GM10266 (cell line): Measurements from ENCODE around the gene FAM50A.
"Not testable (repeated sequence)": the region's sequence is repeated elsewhere in the genome, so short reads cannot be mapped to it uniquely, and the experiment has no call there.

Source experiments
- DNase-seq: peaks from one replicate; pipeline ENCODE4 v3.0.0; 2012; ENCODE audit errors: extremely low spot score
- TF ChIP-seq, protein P1 (sequence below): IDR thresholded peaks from 2 replicates; pipeline ENCODE4 v1.5.1; 2012; ENCODE audit warnings: mild to moderate bottlenecking, low read depth; ENCODE audit not compliant: control insufficient read depth, insufficient read depth; ENCODE audit errors: missing control alignments

Gene FAM50A

DNA sequence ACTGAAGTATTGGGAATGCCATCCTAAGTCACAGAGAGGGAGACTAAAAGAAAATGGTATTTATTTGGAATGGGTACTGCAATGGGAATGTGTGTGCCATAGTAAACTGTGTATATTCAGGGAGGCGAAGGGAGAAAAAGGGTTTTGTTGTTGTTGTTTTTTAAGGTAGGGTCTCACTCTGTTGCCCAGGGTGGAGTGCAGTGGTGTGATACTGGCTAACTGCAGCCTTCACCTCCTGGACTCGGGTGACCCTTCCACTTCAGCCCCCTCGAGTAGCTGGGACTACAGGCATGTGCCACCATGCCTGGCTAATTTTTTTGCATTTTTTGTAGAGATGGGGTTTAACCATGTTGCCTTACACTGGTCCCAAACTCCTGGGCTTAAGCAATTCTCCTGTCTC, 50.8 kb downstream of the FAM50A start:
- TF ChIP-seq, protein P1, sequence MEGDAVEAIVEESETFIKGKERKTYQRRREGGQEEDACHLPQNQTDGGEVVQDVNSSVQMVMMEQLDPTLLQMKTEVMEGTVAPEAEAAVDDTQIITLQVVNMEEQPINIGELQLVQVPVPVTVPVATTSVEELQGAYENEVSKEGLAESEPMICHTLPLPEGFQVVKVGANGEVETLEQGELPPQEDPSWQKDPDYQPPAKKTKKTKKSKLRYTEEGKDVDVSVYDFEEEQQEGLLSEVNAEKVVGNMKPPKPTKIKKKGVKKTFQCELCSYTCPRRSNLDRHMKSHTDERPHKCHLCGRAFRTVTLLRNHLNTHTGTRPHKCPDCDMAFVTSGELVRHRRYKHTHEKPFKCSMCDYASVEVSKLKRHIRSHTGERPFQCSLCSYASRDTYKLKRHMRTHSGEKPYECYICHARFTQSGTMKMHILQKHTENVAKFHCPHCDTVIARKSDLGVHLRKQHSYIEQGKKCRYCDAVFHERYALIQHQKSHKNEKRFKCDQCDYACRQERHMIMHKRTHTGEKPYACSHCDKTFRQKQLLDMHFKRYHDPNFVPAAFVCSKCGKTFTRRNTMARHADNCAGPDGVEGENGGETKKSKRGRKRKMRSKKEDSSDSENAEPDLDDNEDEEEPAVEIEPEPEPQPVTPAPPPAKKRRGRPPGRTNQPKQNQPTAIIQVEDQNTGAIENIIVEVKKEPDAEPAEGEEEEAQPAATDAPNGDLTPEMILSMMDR = no peak
- DNase-seq = no peak

GRCh38 chrX:154495472-154495922, 51.6 kb downstream of the FAM50A start:
- TF ChIP-seq, protein P1 = no peak
- DNase-seq = no peak

- not testable (repeated sequence) for DNase-seq
Measured at GRCh38 chrX:154496591-154497137, 52.7 kb downstream of the FAM50A start.
